BE2C (cell line): Measurements from ENCODE around the gene MTX2.

Experiments
- DNase-seq: peaks from one replicate; pipeline ENCODE4 v3.0.0-alpha.2; 2020
- H3K27me3 ChIP-seq: fragments of 250-450 bp; sonication (Bioruptor Pico); 2 replicates; pipeline ENCODE4 v1.5.1; 2020; ENCODE audit warnings: mild to moderate bottlenecking
- H3K36me3 ChIP-seq: fragments of 250-450 bp; sonication (Bioruptor Pico); 2 replicates; pipeline ENCODE4 v1.5.1; 2020; ENCODE audit warnings: mild to moderate bottlenecking
- H3K4me1 ChIP-seq: fragments of 250-450 bp; sonication (Bioruptor Pico); 2 replicates; pipeline ENCODE4 v1.5.1; 2020
- H3K4me3 ChIP-seq: 2 replicates; pipeline ENCODE4 v1.5.1; 2011; ENCODE audit warnings: low read depth, low read length
- H3K9me3 ChIP-seq: fragments of 250-450 bp; sonication (Bioruptor Pico); 2 replicates; pipeline ENCODE4 v1.5.1; 2020
- CTCF ChIP-seq: IDR thresholded peaks from 2 replicates; pipeline ENCODE4 v1.5.1; 2012; ENCODE audit warnings: mild to moderate bottlenecking, low read depth, low read length

Gene MTX2

GRCh38 chr2:176240301-176240700 lies 28.9 kb upstream of the MTX2 start:
- no peaks in the 10 kb centered on the region for H3K36me3 ChIP-seq
- no peaks in the 10 kb centered on the region for H3K27me3 ChIP-seq
- no peaks in the 10 kb centered on the region for H3K9me3 ChIP-seq
- no peak for DNase-seq
- H3K4me3 ChIP-seq, result no peak overlapping the region
- no peaks in the 10 kb centered on the region for H3K4me1 ChIP-seq
- no peak for TF ChIP-seq CTCF

- no peak for TF ChIP-seq CTCF
- DNase-seq, result no peak
- H3K4me3 ChIP-seq, result no peak overlapping the region
- no peaks in the 10 kb centered on the region for H3K27me3 ChIP-seq
- no peaks in the 10 kb centered on the region for H3K4me1 ChIP-seq
- no peaks in the 10 kb centered on the region for H3K36me3 ChIP-seq
- H3K9me3 ChIP-seq, result no peaks in the 10 kb centered on the region
These were observed 27.0 kb upstream of the MTX2 start for GRCh38 chr2:176242276-176242675.

GRCh38 chr2:176246331-176246730 lies 22.9 kb upstream of the MTX2 start:
- H3K9me3 ChIP-seq, result no peaks in the 10 kb centered on the region
- H3K27me3 ChIP-seq, result no peaks in the 10 kb centered on the region
- TF ChIP-seq CTCF, result no peak
- DNase-seq, result no peak
- no peak overlapping the region for H3K4me3 ChIP-seq
- no peaks in the 10 kb centered on the region for H3K36me3 ChIP-seq
- H3K4me1 ChIP-seq, result no peaks in the 10 kb centered on the region

GRCh38 chr2:176247859-176248258 lies 21.4 kb upstream of the MTX2 start:
- Histone ChIP-seq H3K4me1 (no peaks in the 10 kb centered on the region), H3K9me3 (no peaks in the 10 kb centered on the region), H3K4me3 (no peak overlapping the region), H3K27me3 (no peaks in the 10 kb centered on the region), H3K36me3 (no peaks in the 10 kb centered on the region)
- no peak for TF ChIP-seq CTCF
- DNase-seq, result no peak

- Histone ChIP-seq H3K4me1 (no peaks in the 10 kb centered on the region), H3K27me3 (no peaks in the 10 kb centered on the region), H3K4me3 (no peak overlapping the region), H3K36me3 (no peaks in the 10 kb centered on the region), H3K9me3 (no peaks in the 10 kb centered on the region)
- no peak for TF ChIP-seq CTCF
- no peak for DNase-seq
These were observed 17.3 kb upstream of the MTX2 start for GRCh38 chr2:176251928-176252327.

- Histone ChIP-seq H3K4me3 (no peak overlapping the region), H3K36me3 (no peaks in the 10 kb centered on the region), H3K9me3 (no peaks in the 10 kb centered on the region), H3K4me1 (no peaks in the 10 kb centered on the region), H3K27me3 (no peaks in the 10 kb centered on the region)
- no peak for TF ChIP-seq CTCF
- no peak for DNase-seq
These were observed 8.6 kb upstream of the MTX2 start for GRCh38 chr2:176260689-176261088.
